Stimulated activated CD4-positive, alpha-beta T cell treated with anti-CD3 and anti-CD28 coated beads, Interleukin-2, amount 100 ng/mL, for 48 hours (primary cell): ENCODE data around the gene GALNT7.

Experiments
- DNase-seq, 2 donors: peaks; one replicate each; pipeline ENCODE4 v3.0.0-alpha.2; 2020

GALNT7 gene

GRCh38 chr4:173317004-173317403 is 148.4 kb downstream of the GALNT7 start:
- DNase-seq: no peak

GRCh38 chr4:173318240-173318639 is 149.6 kb downstream of the GALNT7 start:
- no peak for DNase-seq

GRCh38 chr4:173318648-173319211 is 150.1 kb downstream of the GALNT7 start:
- no peak for DNase-seq

GRCh38 chr4:173319696-173320095 is 151.1 kb downstream of the GALNT7 start:
- DNase-seq: no peak

GRCh38 chr4:173325007-173325736 is 156.6 kb downstream of the GALNT7 start:
- DNase-seq: no peak

- DNase-seq: no peak
Observed at GRCh38 chr4:173328236-173328901, 159.8 kb downstream of the GALNT7 start.

GRCh38 chr4:173330590-173330989 is 162.0 kb downstream of the GALNT7 start:
- DNase-seq: no peak

GRCh38 chr4:173332021-173332487 is 163.4 kb downstream of the GALNT7 start:
- DNase-seq: no peak

- DNase-seq: peak; percentile 5 to 21
Observed at GRCh38 chr4:173332963-173333657, 164.5 kb downstream of the GALNT7 start.

GRCh38 chr4:173333658-173334084 is 165.1 kb downstream of the GALNT7 start:
- peak; percentile 27 to 34 for DNase-seq

GRCh38 chr4:173334085-173334890 is 165.7 kb downstream of the GALNT7 start, which contains the start of gene HMGB2:
Gene HMGB2 (minus strand): TSS chr4:173334358. CDS start chr4:173333649, 709 bp downstream.
- DNase-seq: peak; percentile 97 to 99

GRCh38 chr4:173334891-173335752 is 166.5 kb downstream of the GALNT7 start:
- DNase-seq: peak in 1 of 2 donors; percentile 37

- no peak for DNase-seq
Observed at GRCh38 chr4:173337463-173337862, 168.9 kb downstream of the GALNT7 start.

GRCh38 chr4:173343832-173344397 is 175.3 kb downstream of the GALNT7 start:
- no peak for DNase-seq

GRCh38 chr4:173345648-173346047 is 177.0 kb downstream of the GALNT7 start:
- DNase-seq: no peak

- no peak for DNase-seq
Observed at GRCh38 chr4:173346074-173346473, 177.5 kb downstream of the GALNT7 start.

- no peak for DNase-seq
Observed at GRCh38 chr4:173347467-173347866, 178.9 kb downstream of the GALNT7 start.

- DNase-seq: no peak
Observed at GRCh38 chr4:173357939-173358338, 189.3 kb downstream of the GALNT7 start.

GRCh38 chr4:173360587-173361221 is 192.1 kb downstream of the GALNT7 start:
- DNase-seq: no peak

- no peak for DNase-seq
Observed at GRCh38 chr4:173362666-173363065, 194.1 kb downstream of the GALNT7 start.
